Measurements from ENCODE around the gene TMEM52.

GRCh38 chr1:1959459-1959839 is 40.4 kb upstream of the TMEM52 start:
- no peak for TF ChIP-seq CTCF (conservative IDR thresholded peaks at IDR 0.05; ENCODE audit: low read depth, low read length)
- TF ChIP-seq EZH2 (IDR thresholded peaks at IDR 0.05; ENCODE audit: borderline replicate concordance, low read depth, low read length, poor library complexity, severe bottlenecking), result no peak

All from A673 (cell line).